ENCODE measurements around the gene RTF2. TPM values are rescaled to one million over a fixed set of nuclear protein-coding genes. Genes with fewer than 3 reads are reported as not detected.

The RTF2 gene, protein sequence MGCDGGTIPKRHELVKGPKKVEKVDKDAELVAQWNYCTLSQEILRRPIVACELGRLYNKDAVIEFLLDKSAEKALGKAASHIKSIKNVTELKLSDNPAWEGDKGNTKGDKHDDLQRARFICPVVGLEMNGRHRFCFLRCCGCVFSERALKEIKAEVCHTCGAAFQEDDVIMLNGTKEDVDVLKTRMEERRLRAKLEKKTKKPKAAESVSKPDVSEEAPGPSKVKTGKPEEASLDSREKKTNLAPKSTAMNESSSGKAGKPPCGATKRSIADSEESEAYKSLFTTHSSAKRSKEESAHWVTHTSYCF
- 62.6 and 65.5 TPM in 2 replicates for total RNA-seq
- long read RNA-seq, transcript RTF2-203 (8 exons, 1,572 nt), result minor isoform, 15 of 363 reads
- long read RNA-seq, transcript RTF2-202 (9 exons, 2,212 nt), result major isoform, 328 of 363 reads
- long read RNA-seq, partial matches to known transcripts, result 5 of 363 reads
- long read RNA-seq, other reads (novel, unspliced or antisense), result 13 of 363 reads

DNA sequence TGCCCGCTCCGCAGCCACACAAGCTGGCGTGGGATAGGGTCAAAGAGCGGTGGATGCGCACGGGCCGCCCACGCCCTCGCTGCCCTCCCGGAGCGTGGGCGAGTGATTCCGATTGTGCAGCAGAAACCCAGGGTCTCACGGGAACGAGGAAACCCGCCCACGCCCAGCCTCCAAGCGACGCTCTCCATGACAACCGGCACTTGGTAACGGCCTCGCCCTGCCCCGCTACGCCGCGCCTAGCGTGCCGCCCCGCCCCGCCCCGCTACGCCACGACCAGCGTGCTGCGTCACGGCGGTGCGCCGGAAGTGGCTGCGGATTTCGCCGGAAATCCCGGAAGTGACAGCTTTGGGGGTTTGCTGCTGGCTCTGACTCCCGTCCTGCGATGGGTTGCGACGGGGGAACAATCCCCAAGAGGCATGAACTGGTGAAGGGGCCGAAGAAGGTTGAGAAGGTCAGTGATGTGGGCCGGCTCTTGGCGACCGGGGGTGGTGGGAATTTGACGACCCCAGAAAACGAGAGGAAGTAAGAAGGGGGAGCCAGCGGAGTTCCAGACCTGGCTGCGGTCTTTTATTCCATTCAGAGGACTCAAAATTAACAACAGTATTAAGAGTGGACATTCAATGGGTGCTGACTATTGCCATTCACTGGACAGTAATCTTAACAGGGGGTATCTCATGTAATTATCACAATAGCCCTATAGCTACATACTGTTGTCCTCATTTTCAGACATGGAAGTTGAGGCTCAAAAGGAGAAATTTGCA, at the start of gene RTF2:
Gene RTF2 (plus strand): TSS at position 312 of the 761 bp plus-strand sequence. CDS start 71 bp downstream, at position 383.
- H3K4me1 Mint-ChIP-seq (ENCODE audit: low read depth), result peaks cover 10% of the 10 kb centered on the region
- no peaks in the 10 kb centered on the region for H3K36me3 Mint-ChIP-seq (ENCODE audit: insufficient read depth)
- H3K9me3 Mint-ChIP-seq (ENCODE audit: low read depth), result no peaks in the 10 kb centered on the region
- TF ChIP-seq, protein P1, sequence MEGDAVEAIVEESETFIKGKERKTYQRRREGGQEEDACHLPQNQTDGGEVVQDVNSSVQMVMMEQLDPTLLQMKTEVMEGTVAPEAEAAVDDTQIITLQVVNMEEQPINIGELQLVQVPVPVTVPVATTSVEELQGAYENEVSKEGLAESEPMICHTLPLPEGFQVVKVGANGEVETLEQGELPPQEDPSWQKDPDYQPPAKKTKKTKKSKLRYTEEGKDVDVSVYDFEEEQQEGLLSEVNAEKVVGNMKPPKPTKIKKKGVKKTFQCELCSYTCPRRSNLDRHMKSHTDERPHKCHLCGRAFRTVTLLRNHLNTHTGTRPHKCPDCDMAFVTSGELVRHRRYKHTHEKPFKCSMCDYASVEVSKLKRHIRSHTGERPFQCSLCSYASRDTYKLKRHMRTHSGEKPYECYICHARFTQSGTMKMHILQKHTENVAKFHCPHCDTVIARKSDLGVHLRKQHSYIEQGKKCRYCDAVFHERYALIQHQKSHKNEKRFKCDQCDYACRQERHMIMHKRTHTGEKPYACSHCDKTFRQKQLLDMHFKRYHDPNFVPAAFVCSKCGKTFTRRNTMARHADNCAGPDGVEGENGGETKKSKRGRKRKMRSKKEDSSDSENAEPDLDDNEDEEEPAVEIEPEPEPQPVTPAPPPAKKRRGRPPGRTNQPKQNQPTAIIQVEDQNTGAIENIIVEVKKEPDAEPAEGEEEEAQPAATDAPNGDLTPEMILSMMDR (IDR thresholded peaks at IDR 0.05; ENCODE audit: unreplicated experiment), result no peak
- peak within 1 kb of the TSS; percentile 99 for H3K27ac Mint-ChIP-seq
- DNase-seq (ENCODE audit: low spot score, unreplicated experiment), result peak; percentile 88
- peaks cover 16% of the 10 kb centered on the region for H3K27me3 Mint-ChIP-seq
- H3K4me3 Mint-ChIP-seq (ENCODE audit: low read depth), result peak within 1 kb of the TSS; percentile 100

DNA sequence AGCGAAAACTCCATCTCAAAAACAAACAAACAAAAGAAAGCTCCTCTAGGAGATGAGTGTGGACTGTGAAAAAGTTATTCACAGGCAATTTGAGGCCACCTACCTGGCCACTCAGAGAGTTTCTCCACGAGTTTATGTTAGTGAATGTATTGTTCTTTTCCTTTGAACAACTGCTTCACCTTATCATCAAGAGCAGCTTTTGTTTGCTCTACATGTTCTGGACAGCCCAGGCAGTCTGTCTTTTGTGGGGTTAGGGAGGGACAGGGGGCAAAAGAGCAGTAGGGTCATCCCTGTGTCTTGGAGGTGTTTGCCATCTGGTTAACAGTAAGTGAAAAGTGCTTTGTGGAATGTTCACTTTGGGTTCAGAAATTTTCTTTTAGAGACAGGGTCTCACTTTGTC, 48.4 kb upstream of the RTF2 start:
- Mint-ChIP-seq H3K27ac (no peak overlapping the region), H3K4me3 (ENCODE audit: low read depth) (no peak overlapping the region), H3K4me1 (ENCODE audit: low read depth) (no peaks in the 10 kb centered on the region), H3K27me3 (no peaks in the 10 kb centered on the region), H3K9me3 (ENCODE audit: low read depth) (no peaks in the 10 kb centered on the region), H3K36me3 (ENCODE audit: insufficient read depth) (peaks cover 4% of the 10 kb centered on the region)
- TF ChIP-seq, protein P1 (IDR thresholded peaks at IDR 0.05; ENCODE audit: unreplicated experiment), result no peak
- DNase-seq (ENCODE audit: low spot score, unreplicated experiment), result no peak

DNA sequence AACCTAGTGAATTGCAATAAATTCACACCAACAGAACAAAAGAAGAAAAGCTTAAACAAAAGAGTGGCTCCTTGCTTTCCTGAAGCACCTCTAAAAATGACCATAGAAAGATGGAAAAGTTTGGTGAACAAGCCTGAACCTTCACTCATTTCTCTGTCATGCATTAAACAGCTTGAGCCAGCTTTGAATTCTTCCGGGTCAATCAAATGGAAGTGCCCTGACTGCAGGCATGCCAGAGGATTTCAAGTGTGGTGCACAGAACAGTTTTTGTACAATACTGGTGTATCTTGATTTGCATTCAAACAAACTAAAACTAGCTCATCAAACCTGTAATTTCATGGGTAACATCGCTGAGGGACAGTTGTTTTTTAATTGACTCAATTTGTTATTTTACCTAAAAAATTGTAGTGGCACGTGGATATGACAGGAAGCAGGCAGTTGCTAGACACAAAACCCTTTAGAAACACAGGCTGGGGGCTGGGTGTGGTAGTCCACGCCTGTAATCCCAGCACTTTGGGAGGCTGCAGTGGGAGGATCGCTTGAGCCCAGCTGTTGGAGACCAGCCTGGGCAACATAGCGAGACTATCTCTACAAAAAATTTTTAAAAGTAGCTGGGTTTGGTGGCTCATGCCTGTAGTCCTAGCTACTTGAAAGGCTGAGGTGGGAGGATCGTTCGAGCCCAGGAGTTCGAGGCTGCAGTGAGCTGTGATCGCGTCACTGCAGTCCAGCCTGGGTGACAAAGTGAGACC, 47.3 kb upstream of the RTF2 start:
- no peaks in the 10 kb centered on the region for H3K4me1 Mint-ChIP-seq (ENCODE audit: low read depth)
- H3K27me3 Mint-ChIP-seq, result no peaks in the 10 kb centered on the region
- H3K9me3 Mint-ChIP-seq (ENCODE audit: low read depth), result no peaks in the 10 kb centered on the region
- no peak overlapping the region for H3K27ac Mint-ChIP-seq
- DNase-seq (ENCODE audit: low spot score, unreplicated experiment), result no peak
- TF ChIP-seq, protein P1 (IDR thresholded peaks at IDR 0.05; ENCODE audit: unreplicated experiment), result no peak
- H3K4me3 Mint-ChIP-seq (ENCODE audit: low read depth), result no peak overlapping the region
- H3K36me3 Mint-ChIP-seq (ENCODE audit: insufficient read depth), result peaks cover 4% of the 10 kb centered on the region

DNA sequence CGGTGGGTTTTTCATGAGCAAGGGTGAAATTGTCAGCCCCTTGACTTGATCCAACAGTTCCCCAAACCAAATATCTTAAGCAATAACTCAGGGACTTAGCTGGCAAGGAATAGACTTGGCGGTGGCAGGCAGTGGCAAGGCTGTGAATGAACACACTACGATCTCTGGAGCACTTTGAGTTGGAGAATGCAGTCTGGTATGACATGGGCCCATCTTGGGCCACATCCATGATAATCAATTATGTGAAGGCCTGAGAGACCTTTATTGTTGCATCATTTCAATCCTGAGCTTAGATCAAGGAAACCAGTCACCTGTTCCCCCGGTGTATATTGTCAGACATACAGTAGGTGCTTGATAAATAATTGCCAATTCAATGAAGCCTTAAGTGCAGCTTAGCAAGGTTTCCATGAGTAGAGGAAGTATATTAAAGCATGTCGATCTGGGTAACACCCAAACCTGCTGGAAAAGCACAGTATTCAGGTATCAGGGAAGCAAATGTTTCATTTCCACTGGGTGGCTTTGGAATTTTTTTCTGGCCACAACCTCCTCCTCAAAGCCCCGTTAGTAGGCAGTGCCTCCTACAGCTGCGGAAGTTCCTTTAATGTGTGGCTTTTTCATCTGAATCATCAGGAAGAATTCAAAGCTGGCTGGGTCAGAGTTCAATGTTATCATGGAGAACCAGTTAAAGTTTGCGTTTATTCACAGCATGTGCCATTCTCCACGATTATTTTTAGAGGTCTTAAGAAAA, 46.2 kb upstream of the RTF2 start:
- Mint-ChIP-seq H3K4me1 (ENCODE audit: low read depth) (no peaks in the 10 kb centered on the region), H3K9me3 (ENCODE audit: low read depth) (no peaks in the 10 kb centered on the region), H3K36me3 (ENCODE audit: insufficient read depth) (peaks cover 3% of the 10 kb centered on the region), H3K4me3 (ENCODE audit: low read depth) (no peak overlapping the region), H3K27me3 (no peaks in the 10 kb centered on the region), H3K27ac (no peak overlapping the region)
- no peak for DNase-seq (ENCODE audit: low spot score, unreplicated experiment)
- TF ChIP-seq, protein P1 (IDR thresholded peaks at IDR 0.05; ENCODE audit: unreplicated experiment), result no peak
